GM18517 (cell line): ENCODE data around the gene ASIC3.
A peak's percentile ranks its signal among the peaks of the same experiment; 100 is the strongest.

Experiments used
- ATAC-seq: cut with Tn5 transposase; IDR thresholded peaks from one replicate; pipeline ENCODE4 v1.9.1; 2021; ENCODE audit warnings: mild to moderate bottlenecking, moderate library complexity; ENCODE audit not compliant: unreplicated experiment

Gene ASIC3

DNA sequence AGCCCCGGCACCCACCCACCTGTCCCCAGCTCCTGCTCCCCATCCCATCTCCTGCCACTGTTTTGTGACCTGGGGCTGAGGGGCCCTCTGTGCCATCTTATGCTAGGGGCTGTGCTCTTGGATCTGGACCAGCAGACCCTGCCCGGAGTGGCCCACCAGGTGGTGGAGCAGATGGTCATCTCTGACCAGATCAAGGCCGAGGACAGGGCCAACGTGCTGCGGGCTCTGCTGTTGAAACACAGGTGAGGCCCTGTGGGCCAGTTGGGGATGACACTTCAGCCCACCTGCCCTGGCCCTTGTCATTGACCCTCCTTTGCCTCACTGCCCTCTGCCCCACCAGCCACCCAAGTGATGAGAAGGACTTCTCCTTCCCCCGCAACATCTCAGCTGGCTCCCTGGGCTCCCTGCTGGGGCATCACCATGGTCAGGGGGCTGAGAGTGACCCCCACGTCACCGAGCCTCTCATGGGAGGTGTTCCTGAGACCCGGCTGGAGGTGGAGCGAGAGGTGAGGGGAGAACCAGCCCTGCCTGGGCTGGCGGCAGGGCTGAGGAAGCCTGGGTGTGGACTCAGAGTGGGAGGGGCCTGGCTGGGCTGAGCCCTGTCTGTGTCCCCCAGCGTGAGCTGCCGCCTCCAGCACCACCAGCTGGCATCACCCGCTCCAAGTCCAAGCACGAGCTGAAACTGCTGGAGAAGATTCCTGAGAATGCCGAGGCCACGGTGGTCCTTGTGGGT is 21.7 kb downstream of the ASIC3 start:
- ATAC-seq, result no peak

DNA sequence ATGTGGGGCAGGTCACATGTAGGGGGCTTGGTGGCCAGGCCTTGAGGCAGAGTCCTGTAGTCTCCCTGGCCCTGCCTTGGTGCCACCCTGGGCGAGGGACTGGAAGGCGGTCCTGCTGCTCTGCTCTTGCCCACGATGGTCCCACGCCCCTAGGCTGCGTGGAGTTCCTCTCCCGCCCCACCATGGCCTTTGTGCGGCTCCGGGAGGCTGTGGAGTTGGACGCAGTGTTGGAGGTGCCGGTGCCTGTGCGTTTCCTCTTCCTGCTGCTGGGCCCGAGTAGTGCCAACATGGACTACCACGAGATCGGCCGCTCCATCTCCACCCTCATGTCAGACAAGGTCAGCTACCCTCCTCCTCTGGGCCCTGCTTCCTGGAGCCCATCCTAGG is 22.2 kb downstream of the ASIC3 start:
- no peak for ATAC-seq

DNA sequence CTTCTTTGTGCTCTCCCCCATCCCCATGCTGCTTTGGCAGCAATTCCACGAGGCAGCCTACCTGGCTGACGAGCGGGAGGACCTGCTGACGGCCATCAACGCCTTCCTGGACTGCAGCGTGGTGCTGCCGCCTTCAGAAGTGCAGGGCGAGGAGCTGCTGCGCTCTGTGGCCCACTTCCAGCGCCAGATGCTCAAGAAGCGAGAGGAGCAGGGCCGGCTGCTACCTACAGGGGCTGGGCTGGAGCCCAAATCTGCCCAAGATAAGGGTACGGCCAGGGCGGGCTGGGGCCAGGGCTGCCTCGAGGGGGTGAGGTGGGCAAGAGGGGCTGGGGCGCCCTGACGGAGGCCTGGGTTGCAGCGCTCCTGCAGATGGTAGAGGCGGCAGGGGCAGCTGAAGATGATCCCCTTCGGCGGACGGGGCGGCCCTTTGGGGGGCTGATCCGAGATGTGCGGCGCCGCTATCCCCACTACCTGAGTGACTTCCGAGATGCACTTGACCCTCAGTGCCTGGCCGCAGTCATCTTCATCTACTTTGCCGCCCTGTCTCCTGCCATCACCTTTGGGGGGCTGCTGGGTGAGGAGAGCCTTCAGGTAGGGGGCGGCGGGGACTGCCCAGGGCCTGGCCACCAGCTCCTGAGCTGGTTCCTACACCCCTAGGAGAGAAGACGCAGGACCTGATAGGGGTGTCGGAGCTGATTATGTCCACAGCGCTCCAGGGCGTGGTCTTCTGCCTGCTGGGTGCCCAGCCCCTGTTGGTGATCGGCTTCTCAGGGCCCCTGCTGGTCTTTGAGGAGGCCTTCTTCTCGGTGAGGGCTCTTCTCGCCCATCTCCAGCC is 22.9 kb downstream of the ASIC3 start:
- ATAC-seq, result no peak

DNA sequence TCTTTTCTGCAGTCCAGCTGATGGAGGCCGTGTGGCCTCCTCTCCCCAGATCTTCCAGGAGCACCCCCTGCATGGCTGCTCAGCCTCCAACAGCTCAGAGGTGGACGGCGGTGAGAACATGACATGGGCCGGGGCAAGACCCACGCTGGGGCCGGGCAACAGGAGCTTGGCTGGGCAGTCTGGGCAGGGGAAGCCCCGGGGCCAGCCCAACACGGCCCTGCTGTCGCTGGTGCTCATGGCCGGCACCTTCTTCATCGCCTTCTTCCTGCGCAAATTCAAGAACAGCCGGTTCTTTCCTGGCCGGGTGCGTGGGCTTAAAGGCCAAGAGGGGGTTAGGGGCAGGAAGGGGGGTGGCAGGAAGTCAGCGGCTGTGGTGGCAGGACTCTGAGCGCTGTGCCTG is 25.7 kb downstream of the ASIC3 start:
- ATAC-seq, result no peak

DNA sequence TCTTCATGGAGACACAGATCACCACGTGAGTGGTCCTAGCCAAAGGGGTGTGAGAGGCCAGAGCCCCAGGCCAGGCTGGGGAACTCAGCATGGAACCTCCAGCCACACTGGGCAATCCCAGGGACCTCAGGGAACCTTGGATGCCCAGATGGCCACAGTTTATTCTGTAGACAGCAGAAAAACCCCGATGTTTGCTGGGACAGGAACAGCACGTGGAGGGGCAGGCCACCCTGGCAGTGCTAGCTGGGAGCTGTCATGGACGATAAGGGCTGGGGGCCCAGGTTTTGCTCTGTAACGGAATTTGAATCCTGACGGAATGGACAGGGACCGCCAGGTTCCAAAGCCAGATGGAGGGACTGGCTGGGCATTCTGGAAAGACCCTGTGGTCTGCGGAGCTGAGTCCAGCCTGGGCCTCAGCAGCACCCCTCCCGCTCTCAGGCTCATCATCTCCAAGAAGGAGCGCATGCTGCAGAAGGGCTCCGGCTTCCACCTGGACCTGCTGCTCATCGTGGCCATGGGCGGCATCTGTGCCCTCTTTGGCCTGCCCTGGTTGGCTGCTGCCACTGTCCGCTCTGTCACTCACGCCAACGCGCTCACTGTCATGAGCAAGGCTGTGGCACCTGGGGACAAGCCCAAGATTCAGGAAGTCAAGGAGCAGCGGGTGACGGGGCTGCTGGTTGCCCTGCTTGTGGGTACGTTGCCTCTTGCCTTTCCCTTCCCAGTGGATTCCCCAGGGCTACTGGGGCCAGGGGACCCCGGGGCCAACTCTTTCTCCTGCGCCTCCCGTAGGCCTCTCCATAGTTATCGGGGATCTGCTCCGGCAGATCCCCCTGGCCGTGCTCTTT is 26.7 kb downstream of the ASIC3 start:
- ATAC-seq, result no peak

DNA sequence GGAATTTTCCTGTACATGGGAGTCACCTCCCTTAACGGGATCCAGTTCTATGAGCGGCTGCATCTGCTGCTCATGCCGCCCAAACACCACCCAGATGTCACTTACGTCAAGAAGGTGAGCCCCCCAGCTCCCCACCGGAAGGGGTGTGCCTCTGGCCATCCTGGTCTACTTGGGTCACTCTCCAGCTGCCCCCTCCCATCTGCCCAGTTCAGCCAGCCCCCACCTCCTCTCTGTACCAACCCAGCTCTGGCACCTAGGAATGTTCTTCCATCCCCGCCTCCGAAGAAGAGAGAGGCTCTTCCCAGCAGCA is 27.3 kb downstream of the ASIC3 start:
- ATAC-seq, result no peak

DNA sequence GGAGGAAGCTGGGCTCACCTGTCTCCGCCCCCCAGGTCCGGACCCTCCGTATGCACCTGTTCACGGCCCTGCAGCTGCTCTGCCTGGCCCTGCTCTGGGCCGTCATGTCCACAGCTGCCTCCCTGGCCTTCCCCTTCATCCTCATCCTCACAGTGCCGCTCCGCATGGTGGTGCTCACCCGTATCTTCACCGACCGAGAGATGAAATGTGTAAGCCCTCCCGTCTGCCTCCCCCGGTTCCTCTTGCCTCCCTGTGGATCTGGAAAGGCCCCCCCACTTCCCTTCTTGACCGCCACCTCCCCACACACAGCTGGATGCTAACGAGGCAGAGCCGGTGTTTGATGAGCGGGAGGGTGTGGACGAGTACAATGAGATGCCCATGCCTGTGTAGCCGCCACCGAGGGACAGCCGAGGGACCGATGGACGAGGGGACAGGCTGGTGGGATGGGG is 27.7 kb downstream of the ASIC3 start:
- no peak for ATAC-seq

DNA sequence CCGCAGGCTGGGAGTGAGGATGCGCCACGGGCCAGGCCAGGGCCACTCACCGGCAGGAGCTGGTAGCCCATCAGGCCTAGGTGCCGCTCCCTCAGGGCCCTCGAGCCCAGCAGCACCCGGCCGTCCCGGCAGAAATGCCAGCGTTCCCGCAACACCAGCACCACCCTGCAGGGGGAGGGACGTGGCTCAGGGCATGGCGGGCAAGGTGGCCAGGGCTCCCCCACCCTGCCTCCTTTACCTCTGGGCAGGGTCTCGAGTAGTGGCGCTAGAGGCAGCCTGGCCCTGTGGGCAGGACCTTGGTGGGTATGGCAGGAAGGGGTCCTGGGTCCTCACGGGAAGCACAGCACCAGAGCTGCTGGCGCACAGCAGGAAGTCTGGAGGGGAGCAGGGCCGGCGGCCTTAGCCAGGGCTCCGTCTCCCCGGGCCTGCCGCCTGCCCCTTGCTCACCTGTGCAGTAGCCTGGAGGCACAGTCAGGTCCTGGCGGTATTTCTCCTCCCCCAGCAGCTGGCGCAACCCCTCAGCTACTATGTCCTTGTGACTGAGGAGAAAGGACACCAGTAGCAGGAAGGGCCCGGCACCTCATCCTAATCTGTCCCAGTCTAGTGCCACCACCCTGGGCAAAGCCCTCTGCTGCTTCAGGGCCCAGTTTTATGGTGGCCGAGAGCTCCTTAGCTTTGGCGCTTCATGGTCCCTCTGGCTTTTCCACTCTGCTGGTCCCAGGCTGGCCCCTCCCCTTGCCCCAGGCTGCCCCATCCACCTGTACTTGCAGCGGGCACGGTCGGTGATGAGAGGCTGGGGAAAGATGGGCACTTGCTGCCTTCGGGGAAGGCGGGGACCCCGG is 28.8 kb downstream of the ASIC3 start:
- ATAC-seq, result no peak

DNA sequence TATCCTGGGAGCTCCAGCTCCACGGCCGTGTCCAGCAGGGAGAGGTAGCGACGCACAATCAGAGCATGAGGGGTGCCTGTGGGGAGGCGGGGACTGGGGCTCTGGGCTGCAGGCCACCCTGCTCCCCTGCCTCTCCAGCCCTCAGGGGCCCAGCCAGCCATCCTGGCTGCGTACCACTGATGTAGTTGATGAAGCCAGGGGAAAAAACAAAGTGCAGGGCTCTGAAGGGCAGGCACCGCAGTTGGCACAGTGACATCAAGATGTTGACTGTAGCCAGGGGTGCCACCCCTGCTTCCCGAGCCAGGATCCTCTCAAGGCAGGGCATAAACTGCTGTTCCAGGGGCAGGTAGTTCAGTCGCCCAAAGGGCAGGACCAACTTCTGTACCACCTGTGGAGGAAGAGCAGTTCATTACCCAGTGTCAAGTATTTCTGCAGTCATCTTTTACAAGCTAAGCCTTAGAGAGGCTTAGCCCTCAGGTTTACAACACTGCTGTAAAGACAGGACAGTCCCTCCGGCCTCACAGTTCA is 29.4 kb downstream of the ASIC3 start:
- ATAC-seq, result no peak

DNA sequence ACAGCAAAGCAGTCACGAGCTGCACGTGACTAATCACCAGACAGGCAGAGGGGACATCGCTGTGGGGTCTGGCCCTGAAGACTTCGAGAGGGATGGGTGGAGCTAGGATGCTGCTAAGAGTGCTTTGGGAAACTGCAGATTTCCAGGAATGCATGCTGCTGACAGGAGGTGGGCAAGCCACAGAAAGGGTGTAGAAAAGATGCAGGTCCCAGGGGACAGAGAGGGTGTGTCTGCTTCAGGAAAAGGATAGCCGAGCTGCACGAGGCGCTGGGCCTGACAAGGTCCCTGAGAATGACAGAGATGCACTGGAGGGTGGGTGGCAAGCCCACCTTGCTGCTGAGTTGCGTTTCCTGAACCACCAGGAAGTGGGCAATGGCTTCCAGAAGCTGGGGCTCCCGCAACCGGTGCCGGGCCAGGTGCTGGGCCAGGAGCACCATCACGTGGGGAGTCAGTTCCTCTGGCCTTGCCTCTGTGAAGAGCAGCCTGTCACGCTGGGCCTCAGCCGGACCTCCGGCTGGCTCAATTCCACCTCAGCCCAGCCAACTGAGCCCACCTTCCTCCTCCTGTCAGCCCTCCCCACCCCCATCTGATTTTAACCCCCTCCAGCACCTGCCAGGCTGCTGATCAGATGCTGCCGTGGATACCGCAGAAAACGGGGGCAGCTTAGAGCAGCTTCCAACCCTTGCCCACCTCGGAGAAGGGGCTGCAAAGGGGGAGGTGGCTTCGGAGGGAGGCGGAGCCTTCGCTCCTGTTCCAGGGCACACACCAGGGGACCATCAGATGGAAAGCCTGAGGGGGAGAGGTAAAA is 30.1 kb downstream of the ASIC3 start:
- ATAC-seq, result no peak

DNA sequence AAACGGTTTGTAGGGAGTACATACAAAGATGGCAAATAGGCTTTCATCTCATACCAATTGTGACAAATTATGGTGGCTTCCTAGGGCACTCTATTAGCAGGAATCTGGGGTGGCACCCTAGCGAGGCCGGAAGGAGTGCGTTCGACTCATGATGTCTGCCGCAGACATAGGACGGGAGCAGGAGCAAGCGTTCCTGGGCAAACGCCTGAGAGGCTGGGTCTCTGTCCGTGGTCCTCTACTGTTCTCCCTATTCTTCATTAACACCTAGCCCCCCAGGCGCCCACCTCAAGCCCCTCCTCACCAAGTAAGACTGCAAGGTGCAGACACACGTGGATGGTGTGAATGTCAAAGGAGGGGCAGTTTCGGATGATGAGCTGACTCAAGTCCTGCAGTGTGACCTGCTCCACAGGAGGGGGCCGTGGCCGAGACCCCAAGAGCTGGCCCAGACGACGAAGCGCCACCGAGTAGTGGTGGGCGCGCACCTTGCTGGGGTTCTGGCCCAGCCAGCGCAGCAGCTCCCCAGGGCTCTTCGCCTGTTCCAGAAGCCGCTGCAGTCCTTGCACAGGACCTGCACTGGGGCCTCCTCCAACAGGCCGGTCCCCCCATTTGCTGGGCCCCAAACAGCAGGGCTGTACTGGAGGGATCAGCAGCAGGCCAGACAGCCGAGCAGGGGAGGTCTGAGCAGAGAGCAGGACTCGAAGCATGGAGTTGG is 31.0 kb downstream of the ASIC3 start:
- no peak for ATAC-seq

DNA sequence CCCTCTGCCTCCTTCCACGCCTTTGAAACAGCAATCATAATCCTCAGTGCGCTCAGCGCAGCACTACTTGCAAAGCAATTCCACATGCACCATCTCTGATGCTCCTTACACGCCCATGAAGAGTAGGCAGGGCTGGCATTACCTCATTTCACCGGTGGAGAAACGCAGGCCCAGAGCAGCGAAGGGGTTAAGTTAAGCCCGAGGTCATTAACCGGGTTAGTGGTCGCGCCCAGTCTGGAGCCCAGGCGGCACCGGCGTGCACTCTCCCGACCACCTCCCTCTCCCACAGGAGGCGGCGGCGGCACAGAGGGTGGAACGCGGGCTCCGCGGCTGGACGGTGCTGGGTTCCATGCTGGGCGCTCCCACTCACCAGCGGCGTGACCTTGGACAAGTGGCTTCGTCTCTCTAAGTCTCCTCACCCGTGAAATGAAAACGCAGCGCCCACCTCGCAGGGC is 31.8 kb downstream of the ASIC3 start:
- ATAC-seq, result no peak

DNA sequence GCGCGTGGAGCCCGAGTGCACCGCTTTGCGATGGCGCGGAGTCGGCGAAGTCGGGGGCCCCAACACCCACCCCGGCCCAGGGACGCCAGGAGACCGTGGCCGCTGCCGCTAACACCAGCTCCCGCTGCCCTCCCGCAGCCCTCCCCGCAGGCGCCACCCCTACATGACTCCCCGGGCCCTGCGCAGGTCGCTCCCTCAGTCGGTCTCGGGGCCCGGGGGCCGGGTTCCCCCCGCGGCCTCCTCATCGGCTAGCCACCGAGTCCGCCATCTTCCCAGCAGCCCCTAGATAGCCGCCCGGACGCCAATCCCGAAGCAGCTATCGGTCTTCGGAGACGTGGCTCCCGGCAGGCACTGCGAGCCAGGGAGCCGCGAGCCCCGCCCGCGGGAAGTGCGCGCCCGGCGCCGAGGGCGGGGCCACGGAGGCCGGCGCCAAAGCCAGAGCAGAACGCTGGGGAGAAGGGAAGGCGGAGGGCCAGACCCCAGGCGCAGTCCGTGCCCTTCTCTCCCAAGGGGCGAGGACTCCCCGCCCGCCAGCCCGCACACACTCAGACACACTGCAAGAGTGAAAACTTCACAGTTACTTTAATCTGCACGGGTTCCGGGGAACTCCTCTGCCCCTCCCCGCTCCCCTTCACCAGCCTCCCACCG is 32.3 kb downstream of the ASIC3 start, which contains the start of gene FASTK:
Gene FASTK (minus strand): TSS at position 288 of the 648 bp plus-strand sequence. CDS start 43 bp downstream, at position 245.
- peak; percentile 74 for ATAC-seq

DNA sequence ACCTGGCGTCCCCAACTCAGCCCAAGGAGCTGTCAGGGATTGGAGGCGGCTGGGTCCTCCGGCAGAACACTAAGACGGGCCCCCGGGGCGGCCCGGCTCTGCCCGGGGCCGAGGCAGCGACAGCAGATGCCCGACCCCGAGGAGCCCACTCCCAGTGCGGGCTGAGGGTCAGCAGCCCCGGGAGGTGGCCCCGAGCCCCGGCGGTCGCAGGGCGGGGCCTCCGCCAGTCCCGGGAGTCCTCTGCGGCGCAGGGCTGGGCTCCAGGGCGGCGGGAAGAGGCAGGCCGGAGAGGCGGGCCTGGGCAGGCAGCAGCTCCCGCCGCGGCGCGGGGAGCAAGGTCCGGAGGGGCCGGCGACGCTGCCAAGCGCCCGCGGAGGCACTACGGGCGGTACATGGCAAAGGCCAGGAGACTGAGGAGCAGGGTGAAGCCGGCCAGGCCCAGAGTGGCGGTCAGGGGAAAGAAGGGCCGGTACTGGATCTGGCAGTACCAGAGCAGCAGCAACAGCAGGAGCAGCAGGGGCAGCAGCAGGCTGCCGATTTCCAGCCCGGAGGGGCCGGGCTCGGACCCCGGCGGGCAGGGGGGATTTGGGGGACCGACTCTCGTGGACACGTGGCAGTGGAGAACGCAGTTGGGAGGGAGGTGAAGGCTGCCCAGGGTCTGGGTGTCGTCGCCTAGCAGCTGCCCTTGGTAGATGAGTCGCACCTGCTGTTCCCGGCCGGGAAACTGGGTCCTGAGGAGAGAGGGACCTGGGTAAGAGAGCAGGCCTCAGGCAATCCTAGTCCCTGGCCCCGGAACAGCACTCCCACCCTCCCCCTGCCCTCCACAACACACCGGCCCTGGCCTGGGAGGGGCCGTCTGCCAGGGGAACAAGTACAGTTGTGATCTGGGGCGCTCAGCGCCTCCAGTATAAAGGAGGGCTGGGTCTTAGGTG is 33.1 kb downstream of the ASIC3 start:
- ATAC-seq, result no peak

DNA sequence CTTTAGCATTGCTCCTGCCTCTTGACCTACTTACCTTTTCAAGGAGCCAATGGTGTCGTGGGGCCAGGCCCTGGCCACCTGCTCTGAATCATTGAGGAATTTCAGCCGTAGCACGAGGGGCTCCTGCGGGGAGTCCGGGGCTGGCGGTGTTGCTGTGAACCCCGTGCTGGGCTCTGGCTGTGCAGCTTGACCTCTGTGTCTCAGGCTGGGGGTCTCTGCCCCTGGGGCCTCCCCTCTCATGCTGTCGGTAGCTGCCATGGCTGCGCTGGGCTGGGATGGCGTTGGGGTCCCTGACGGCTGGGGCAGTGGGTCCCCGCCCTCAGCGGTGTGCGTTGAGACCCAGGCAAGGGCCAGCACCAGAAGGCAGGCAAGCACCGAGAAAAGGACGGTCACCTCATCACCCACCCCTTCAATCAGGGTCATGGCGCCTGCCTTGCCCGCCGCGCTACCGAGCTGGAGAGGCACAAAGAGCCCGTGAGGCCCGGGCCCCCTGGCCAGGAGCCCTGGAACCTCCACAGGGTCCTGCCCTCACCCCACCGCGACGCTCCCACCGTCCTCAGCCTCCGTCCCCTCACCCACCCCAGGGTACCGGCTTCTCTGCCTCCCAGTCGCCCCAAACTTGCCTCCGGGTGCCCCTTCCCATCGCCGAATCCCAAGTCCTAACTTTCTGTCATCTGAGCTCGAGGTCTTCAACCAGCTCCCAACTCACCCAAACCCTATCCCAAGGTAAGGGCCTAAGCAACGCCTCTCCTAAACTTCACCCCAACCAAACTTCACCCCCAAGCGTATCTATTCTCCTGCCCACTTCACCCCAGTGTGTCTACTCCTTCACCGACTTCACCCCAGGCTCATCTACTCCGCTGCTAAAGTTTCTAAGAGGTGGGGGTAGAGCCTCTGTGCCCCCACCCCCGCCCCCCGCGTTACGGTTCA is 34.1 kb downstream of the ASIC3 start:
- no peak for ATAC-seq
